ENCODE data around the gene KRTAP27-1. TPM values are rescaled to one million over a fixed set of nuclear protein-coding genes. Genes with fewer than 3 reads are reported as not detected.

The KRTAP27-1 gene
- polyA plus RNA-seq, 4 donors, result not detected

GRCh38 chr21:30305136-30305535 is 32.4 kb downstream of the KRTAP27-1 start:
- no peak for DNase-seq (ENCODE audit: low read depth in 4 of 4, low spot score in 3 of 4)

- DNase-seq (ENCODE audit: low read depth in 4 of 4, low spot score in 3 of 4), result no peak
Observed at GRCh38 chr21:30289215-30289614, 48.3 kb downstream of the KRTAP27-1 start, which contains the start of gene KRTAP25-1. Gene KRTAP25-1 (minus strand): TSS chr21:30289514. CDS start chr21:30289490, 24 bp downstream.

Other genes with a start within 250 kb of the KRTAP27-1 start
- gene CLDN17, start 170.9 kb downstream of the KRTAP27-1 start, polyA plus RNA-seq (ENCODE audit: insufficient read length in 4 of 4), result not detected
- gene CLDN8, start 121.6 kb downstream of the KRTAP27-1 start, polyA plus RNA-seq (ENCODE audit: insufficient read length in 4 of 4), result 10 to 100 TPM; 47.7 to 87.4 (median 76.3) TPM
- not detected for gene KRTAP24-1, start 54.7 kb downstream of the KRTAP27-1 start, polyA plus RNA-seq (ENCODE audit: insufficient read length in 4 of 4)
- not detected for gene KRTAP25-1, start 48.2 kb downstream of the KRTAP27-1 start, polyA plus RNA-seq (ENCODE audit: insufficient read length in 4 of 4)
- not detected for gene KRTAP26-1, start 17.4 kb downstream of the KRTAP27-1 start, polyA plus RNA-seq (ENCODE audit: insufficient read length in 4 of 4)
- not detected for gene KRTAP23-1, start 10.9 kb upstream of the KRTAP27-1 start, polyA plus RNA-seq (ENCODE audit: insufficient read length in 4 of 4)
- gene KRTAP13-2, start 34.6 kb upstream of the KRTAP27-1 start, polyA plus RNA-seq (ENCODE audit: insufficient read length in 4 of 4), result not detected
- gene KRTAP13-1, start 58.3 kb upstream of the KRTAP27-1 start, polyA plus RNA-seq (ENCODE audit: insufficient read length in 4 of 4), result not detected
- gene KRTAP13-3, start 88.2 kb upstream of the KRTAP27-1 start, polyA plus RNA-seq (ENCODE audit: insufficient read length in 4 of 4), result not detected
- gene KRTAP13-4, start 92.5 kb upstream of the KRTAP27-1 start, polyA plus RNA-seq (ENCODE audit: insufficient read length in 4 of 4), result not detected
- not detected for gene KRTAP15-1, start 102.6 kb upstream of the KRTAP27-1 start, polyA plus RNA-seq (ENCODE audit: insufficient read length in 4 of 4)
- not detected for gene KRTAP19-1, start 142.7 kb upstream of the KRTAP27-1 start, polyA plus RNA-seq (ENCODE audit: insufficient read length in 4 of 4)
- not detected for gene KRTAP19-2, start 149.7 kb upstream of the KRTAP27-1 start, polyA plus RNA-seq (ENCODE audit: insufficient read length in 4 of 4)
- gene KRTAP19-3, start 154.3 kb upstream of the KRTAP27-1 start, polyA plus RNA-seq (ENCODE audit: insufficient read length in 4 of 4), result not detected
- not detected for gene KRTAP19-4, start 159.5 kb upstream of the KRTAP27-1 start, polyA plus RNA-seq (ENCODE audit: insufficient read length in 4 of 4)
- not detected for gene KRTAP19-5, start 164.4 kb upstream of the KRTAP27-1 start, polyA plus RNA-seq (ENCODE audit: insufficient read length in 4 of 4)
- gene KRTAP19-6, start 204.2 kb upstream of the KRTAP27-1 start, polyA plus RNA-seq (ENCODE audit: insufficient read length in 4 of 4), result not detected
- gene KRTAP19-7, start 223.6 kb upstream of the KRTAP27-1 start, polyA plus RNA-seq (ENCODE audit: insufficient read length in 4 of 4), result not detected